H9 (cell line): ENCODE data around the gene PVALB. TPM values are rescaled to one million over a fixed set of nuclear protein-coding genes. Genes with fewer than 3 reads are reported as not detected.

Source experiments
- DNase-seq: peaks from one replicate; pipeline ENCODE4 v3.0.0-alpha.2; 2017
- H2AFZ ChIP-seq: one replicate; pipeline ENCODE4 v1.6.1; 2013; ENCODE audit warnings: mild to moderate bottlenecking, low read length, control low read depth, moderate library complexity
- H2AK5ac ChIP-seq: 2 replicates; pipeline ENCODE4 v1.6.1; 2013; ENCODE audit warnings: low read length, control low read depth, mixed read lengths; ENCODE audit not compliant: insufficient read length
- H2BK120ac ChIP-seq: one replicate; pipeline ENCODE4 v1.6.1; 2013; ENCODE audit warnings: low read depth, mild to moderate bottlenecking, low read length, control low read depth, inconsistent platforms; ENCODE audit not compliant: poor library complexity, severe bottlenecking
- H2BK12ac ChIP-seq: 2 replicates; pipeline ENCODE4 v1.6.1; 2013; ENCODE audit warnings: low read length, control low read depth, mixed read lengths, low read depth; ENCODE audit not compliant: insufficient read length
- H2BK15ac ChIP-seq: 2 replicates; pipeline ENCODE4 v1.6.1; 2013; ENCODE audit warnings: low read depth, low read length, control low read depth
- H2BK20ac ChIP-seq: one replicate; pipeline ENCODE4 v1.6.1; 2013; ENCODE audit warnings: low read depth, mild to moderate bottlenecking, low read length, control low read depth, inconsistent platforms; ENCODE audit not compliant: poor library complexity, severe bottlenecking
- H2BK5ac ChIP-seq: 2 replicates; pipeline ENCODE4 v1.6.1; 2013; ENCODE audit warnings: low read length, control low read depth, mixed read lengths; ENCODE audit not compliant: insufficient read length
- H3K14ac ChIP-seq: 2 replicates; pipeline ENCODE4 v1.6.1; 2013; ENCODE audit warnings: low read length, control low read depth; ENCODE audit not compliant: insufficient read depth
- H3K18ac ChIP-seq: 2 replicates; pipeline ENCODE4 v1.6.1; 2013; ENCODE audit warnings: low read depth, mild to moderate bottlenecking, mixed read lengths, low read length, control low read depth; ENCODE audit not compliant: insufficient read length
- H3K23ac ChIP-seq: 2 replicates; pipeline ENCODE4 v1.6.1; 2013; ENCODE audit warnings: low read length, control low read depth, mixed read lengths, low read depth; ENCODE audit not compliant: insufficient read length
- H3K23me2 ChIP-seq: 2 replicates; pipeline ENCODE4 v1.6.1; 2013; ENCODE audit warnings: low read depth, mild to moderate bottlenecking, mixed read lengths, low read length, control low read depth; ENCODE audit not compliant: insufficient read length, poor library complexity, severe bottlenecking
- H3K27ac ChIP-seq: 2 replicates; pipeline ENCODE4 v1.5.1; 2013; ENCODE audit warnings: low read length, control low read depth, mixed read lengths, low read depth; ENCODE audit not compliant: insufficient read length
- H3K27me3 ChIP-seq: 2 replicates; pipeline ENCODE4 v1.6.1; 2013; ENCODE audit warnings: low read length, control low read depth, inconsistent platforms; ENCODE audit not compliant: insufficient read depth
- H3K4ac ChIP-seq: 2 replicates; pipeline ENCODE4 v1.6.1; 2013; ENCODE audit warnings: low read depth, mild to moderate bottlenecking, control low read depth, inconsistent platforms, low read length, moderate library complexity
- H3K4me1 ChIP-seq: 2 replicates; pipeline ENCODE4 v1.6.1; 2013; ENCODE audit warnings: low read length, control low read depth, inconsistent platforms; ENCODE audit not compliant: insufficient read depth
- H3K4me2 ChIP-seq: 2 replicates; pipeline ENCODE4 v1.6.1; 2013; ENCODE audit warnings: low read length, control low read depth, mixed read lengths; ENCODE audit not compliant: insufficient read length, insufficient read depth
- H3K56ac ChIP-seq: 2 replicates; pipeline ENCODE4 v1.6.1; 2013; ENCODE audit warnings: low read depth, mild to moderate bottlenecking, mixed read lengths, low read length, control low read depth; ENCODE audit not compliant: insufficient read length
- H3K79me1 ChIP-seq: 2 replicates; pipeline ENCODE4 v1.6.1; 2013; ENCODE audit warnings: low read depth, mild to moderate bottlenecking, moderate library complexity, low read length, control low read depth, inconsistent platforms; ENCODE audit not compliant: insufficient read depth, poor library complexity, severe bottlenecking
- H3K79me2 ChIP-seq: 2 replicates; pipeline ENCODE4 v1.6.1; 2013; ENCODE audit warnings: low read length, control low read depth, inconsistent platforms; ENCODE audit not compliant: insufficient read depth
- H3K9ac ChIP-seq: 2 replicates; pipeline ENCODE4 v1.6.1; 2013; ENCODE audit warnings: low read length, control low read depth, mixed read lengths; ENCODE audit not compliant: insufficient read length; ENCODE audit errors: extremely low read depth
- H3K9me3 ChIP-seq: one replicate; pipeline ENCODE4 v1.6.1; 2013; ENCODE audit warnings: low read depth, low read length, inconsistent platforms; ENCODE audit not compliant: control insufficient read depth
- H3T11ph ChIP-seq: one replicate; pipeline ENCODE4 v1.6.1; 2013; ENCODE audit warnings: mild to moderate bottlenecking, low read length, control low read depth, inconsistent platforms
- H4K20me1 ChIP-seq: one replicate; pipeline ENCODE4 v1.6.1; 2013; ENCODE audit not compliant: control insufficient read depth, insufficient read length, insufficient read depth
- H4K5ac ChIP-seq: 2 replicates; pipeline ENCODE4 v1.6.1; 2013; ENCODE audit warnings: low read depth, mild to moderate bottlenecking, mixed read lengths, low read length, control low read depth; ENCODE audit not compliant: insufficient read length
- H4K8ac ChIP-seq: replicated peaks from 2 replicates; pipeline ENCODE4 v1.6.1; 2013; ENCODE audit warnings: low read length, control low read depth, mixed read lengths, low read depth; ENCODE audit not compliant: insufficient read length
- H4K91ac ChIP-seq: 2 replicates; pipeline ENCODE4 v1.6.1; 2013; ENCODE audit warnings: low read depth, mild to moderate bottlenecking, moderate library complexity, mixed read lengths, low read length, control low read depth; ENCODE audit not compliant: insufficient read length
- H3K27ac Mint-ChIP-seq, 3 experiments: 2 replicates in 2 of 3; 3 replicates in 1 of 3; pipeline ENCODE4 v1.8.0; 2020 to 2021; ENCODE audit warnings: mixed read lengths in 3 of 3, mild to moderate bottlenecking in 1 of 3, moderate library complexity in 1 of 3
- H3K27me3 Mint-ChIP-seq: 2 replicates; pipeline ENCODE4 v1.8.0; 2021; ENCODE audit warnings: low read depth, mild to moderate bottlenecking, moderate library complexity, mixed read lengths
- H3K36me3 Mint-ChIP-seq, 3 experiments: 2 replicates in 2 of 3; 3 replicates in 1 of 3; pipeline ENCODE4 v1.8.0; 2020 to 2021; ENCODE audit warnings: low read depth in 3 of 3, mixed read lengths in 3 of 3; ENCODE audit not compliant: insufficient read depth in 1 of 3
- H3K4me1 Mint-ChIP-seq, 2 experiments: 2 replicates each; pipeline ENCODE4 v1.8.0; 2020; ENCODE audit warnings: mixed read lengths in 2 of 2
- H3K4me3 Mint-ChIP-seq, 2 experiments: 2 replicates in 1 of 2; 3 replicates in 1 of 2; pipeline ENCODE4 v1.8.0; 2020 to 2021; ENCODE audit warnings: mild to moderate bottlenecking in 2 of 2, mixed read lengths in 2 of 2, moderate library complexity in 1 of 2
- H3K9me3 Mint-ChIP-seq, 2 experiments: 2 replicates in 1 of 2; 3 replicates in 1 of 2; pipeline ENCODE4 v1.8.0; 2020; ENCODE audit warnings: mild to moderate bottlenecking in 2 of 2, mixed read lengths in 2 of 2, moderate library complexity in 1 of 2
- CTCF ChIP-seq: fragments of 200-600 bp; sonication (generic); conservative IDR thresholded peaks from 3 replicates; pipeline ENCODE4 v1.8.0; 2021; ENCODE audit warnings: antibody characterized with exemption, mild to moderate bottlenecking
- WGBS: extraction: QIAGEN DNeasy Blood & Tissue Kit; methylation state at CpG from one replicate; pipeline ENCODE4 v1.1.7; 2013; ENCODE audit warnings: missing lambda C conversion rate, low lambda C conversion rate, mixed read lengths; ENCODE audit not compliant: insufficient read length; ENCODE audit errors: extremely low coverage; 5-methylcytosine and 5-hydroxymethylcytosine counted together
- total RNA-seq: library from RNA; stranded (reverse); gene quantifications from 2 replicates; pipeline ENCODE4 v1.2.1, GENCODE V29; 2021

The PVALB gene
- total RNA-seq, 1 experiment from 2014 or later, result 2.7 TPM

GRCh38 chr22:36833073-36833472 is 16.2 kb upstream of the PVALB start:
- Histone ChIP-seq H3K79me2 (no peaks in the 10 kb centered on the region; the same call in 1 of the 2 replicates), H3K56ac (no peak overlapping the region), H4K91ac (no peak overlapping the region), H2AK5ac (no peak overlapping the region), H2BK20ac (no peak overlapping the region), H3K18ac (no peak overlapping the region), H3K9me3 (no peaks in the 10 kb centered on the region), H3K4ac (no peak overlapping the region), H4K5ac (no peak overlapping the region), H2BK120ac (no peak overlapping the region), H3K27me3 (no peaks in the 10 kb centered on the region), H2BK15ac (no peak overlapping the region), H3K23me2 (no peaks in the 10 kb centered on the region), H3K27ac (no peak overlapping the region), H3T11ph (no peak overlapping the region), H3K14ac (no peak overlapping the region), H3K4me2 (no peak overlapping the region), H2BK12ac (no peak overlapping the region), H3K4me1 (no peaks in the 10 kb centered on the region), H2BK5ac (no peak overlapping the region), H3K9ac (no peak overlapping the region), H2AFZ (no peak overlapping the region), H3K79me1 (no peaks in the 10 kb centered on the region), H3K23ac (no peak overlapping the region), H4K8ac (no peak overlapping the region), H4K20me1 (no peaks in the 10 kb centered on the region)
- no peak for DNase-seq
- Mint-ChIP-seq H3K4me1 (peaks cover 5 to 7% of the 10 kb centered on the region in 2 experiments; a peak in 2 of 4 replicates), H3K27ac (no peak overlapping the region), H3K9me3 (peaks cover 11 to 13% of the 10 kb centered on the region in 2 experiments), H3K36me3 (peaks cover 0 to 6% (median 2%) of the 10 kb centered on the region in 3 experiments; a peak in 4 of 7 replicates), H3K4me3 (no peak overlapping the region), H3K27me3 (peaks cover 42% of the 10 kb centered on the region)
- no peak for TF ChIP-seq CTCF
- WGBS, result no CpG with 5 or more reads among the region's 3 CpGs
